ENCODE results near the gene METTL23.
"Not testable (repeated sequence)": the region's sequence is repeated elsewhere in the genome, so short reads cannot be mapped to it uniquely, and the experiment has no call there.

METTL23 gene

DNA sequence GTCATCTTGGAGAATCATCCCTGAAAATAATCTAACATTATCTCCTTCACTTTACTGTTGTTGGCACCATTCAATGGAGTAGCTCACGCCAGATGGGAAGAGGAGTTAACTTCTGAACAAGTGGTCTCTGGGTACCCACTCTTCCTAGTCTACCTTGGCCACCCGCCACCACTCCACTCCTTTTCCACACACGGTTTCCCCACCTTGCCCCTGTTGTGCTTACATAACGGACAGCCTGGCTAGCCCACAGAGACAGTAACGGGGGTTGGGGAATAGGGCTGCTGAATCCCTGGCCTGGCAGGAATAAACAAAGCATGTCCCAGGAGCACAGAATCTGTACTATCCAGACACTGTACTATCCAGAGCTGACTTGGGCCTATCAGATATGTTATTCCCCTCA, 12.3 kb upstream of the METTL23 start:
- FAIRE-seq, result no peak

DNA sequence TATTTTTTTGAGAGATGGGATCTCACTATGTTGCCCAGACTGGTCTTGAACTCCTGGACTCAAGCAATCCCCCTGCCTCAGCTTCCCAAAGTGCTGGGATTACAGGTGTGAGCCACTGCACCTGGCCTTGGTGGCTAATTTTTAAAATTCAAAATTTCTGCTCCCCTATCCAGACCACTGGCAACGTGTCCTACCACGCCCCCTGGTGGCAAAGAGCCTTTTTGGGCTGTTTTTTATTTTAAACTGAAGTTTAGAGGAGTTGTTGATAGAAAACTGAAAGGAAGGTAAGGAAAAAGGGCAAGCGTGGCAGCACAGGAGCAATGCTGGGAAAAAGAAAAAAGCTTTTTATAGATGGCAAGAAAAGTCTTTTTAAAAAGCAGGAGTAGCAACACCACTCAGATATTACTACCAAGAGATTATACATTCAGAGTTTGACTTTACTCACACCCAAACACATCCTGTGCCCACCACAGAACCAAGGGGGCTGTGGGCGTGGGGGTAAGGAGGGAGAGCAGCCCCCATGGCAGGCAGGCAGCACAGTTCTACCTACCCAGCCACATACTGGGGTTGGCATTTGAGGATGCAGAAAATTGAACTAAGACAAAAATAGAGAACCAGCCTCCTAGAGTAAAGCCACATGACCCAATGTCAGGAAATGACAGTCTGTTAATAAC, 11.7 kb upstream of the METTL23 start:
- no peak for FAIRE-seq

DNA sequence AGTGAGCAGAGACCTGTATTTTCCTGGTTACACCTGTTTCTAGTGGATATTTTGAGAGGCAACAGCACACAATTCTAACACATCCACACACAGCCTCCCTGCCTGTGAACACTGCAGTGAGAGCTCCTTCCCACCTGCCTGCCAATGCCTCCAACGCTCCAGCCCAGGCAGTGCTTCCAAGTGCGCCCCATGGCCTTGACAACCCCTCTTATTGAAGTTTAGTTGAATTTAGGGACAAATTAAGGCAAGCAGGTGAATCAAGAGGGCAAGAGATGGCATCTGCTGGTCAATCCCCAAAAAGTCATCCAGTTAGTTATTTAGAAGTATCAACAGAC, 11.2 kb upstream of the METTL23 start:
- FAIRE-seq, result no peak

DNA sequence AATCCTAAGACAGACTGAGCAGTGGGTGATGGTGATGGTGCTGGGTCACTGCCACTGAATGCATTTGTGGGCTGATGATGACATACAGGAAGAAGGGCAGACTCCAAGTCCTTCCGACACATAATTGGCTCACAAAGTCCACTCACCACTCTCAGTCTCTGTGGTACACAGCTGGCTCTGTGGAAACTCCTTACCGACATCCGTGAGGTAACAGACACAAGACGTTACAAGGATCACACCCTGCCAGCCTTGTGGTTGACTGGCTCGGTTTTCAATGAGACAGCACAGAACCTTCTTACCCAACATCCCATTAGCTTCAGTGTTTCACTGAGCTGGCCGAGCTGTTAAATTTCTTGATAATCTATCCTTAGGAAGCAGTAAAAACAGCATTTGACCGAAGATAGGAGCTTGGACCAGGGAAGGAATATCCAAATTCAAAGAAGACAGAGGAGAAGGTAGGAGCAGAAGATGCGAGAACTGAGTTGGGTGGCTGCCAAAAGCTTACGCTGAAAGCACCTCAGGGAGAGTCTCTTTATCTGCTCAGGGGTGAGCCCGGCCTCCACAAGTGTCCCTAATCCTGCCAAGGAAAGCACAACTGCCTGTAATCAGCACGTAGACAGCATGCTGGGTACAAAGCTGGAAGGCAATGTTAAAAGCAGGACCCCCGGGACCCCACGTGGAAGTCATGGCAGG, 10.3 kb upstream of the METTL23 start:
- no peak for FAIRE-seq

DNA sequence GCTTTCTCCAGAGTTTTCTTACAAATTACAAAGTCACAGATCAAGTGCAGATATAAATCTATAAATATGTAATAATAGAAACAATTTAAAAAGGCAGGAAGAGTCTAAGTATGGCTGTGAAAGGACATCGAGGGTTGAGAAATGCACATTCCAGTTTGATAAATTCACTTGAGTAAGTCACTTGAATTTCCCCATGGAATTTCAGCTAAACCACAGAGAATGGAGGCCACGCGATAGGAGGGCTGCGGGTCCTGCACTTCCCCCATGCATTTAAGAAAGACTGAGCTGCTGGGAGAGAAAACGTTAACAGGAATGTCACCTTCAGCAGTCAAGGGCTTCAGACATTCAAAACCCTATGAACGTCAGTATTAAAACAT, 9.8 kb upstream of the METTL23 start:
- FAIRE-seq, result no peak

DNA sequence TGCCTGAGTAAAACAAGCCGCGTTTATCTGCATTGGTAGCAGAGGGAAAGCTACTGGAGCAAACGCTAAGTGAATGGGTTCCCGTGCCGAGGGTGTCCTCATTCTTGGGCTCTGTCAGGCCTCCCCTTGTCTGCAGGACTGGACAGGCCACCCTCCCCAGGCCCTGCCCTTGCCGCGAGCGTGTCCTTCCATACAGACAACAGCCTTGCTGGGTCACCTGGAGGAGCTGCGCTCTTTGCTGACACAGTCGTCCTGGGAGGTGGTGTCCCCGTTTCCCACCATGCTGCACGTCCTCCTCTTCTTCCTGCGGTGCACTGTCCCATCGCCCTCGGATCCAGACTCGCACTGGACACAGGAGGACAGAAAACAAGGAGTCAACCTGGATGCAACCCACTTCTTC, 8.1 kb upstream of the METTL23 start:
- FAIRE-seq, result no peak

DNA sequence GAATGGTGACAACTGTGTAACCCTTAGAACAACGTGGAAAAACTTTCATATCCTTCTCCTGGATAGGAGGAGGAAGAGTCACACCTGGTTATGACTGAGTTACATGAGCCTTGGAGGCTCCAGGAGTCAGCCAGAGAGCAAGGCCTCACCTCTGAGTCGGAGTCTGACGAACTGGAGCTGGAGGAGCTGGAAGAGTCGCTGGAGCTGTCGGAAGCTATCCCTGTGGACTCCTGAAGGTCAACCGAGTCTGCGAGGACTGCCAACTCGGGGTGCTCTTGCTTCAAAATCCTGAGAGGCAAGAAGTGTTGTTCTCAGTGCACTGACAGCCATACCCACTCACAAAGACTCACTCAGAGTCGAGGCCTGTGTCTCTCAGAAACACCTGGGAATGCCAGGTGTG, 6.4 kb upstream of the METTL23 start:
- no peak for FAIRE-seq

DNA sequence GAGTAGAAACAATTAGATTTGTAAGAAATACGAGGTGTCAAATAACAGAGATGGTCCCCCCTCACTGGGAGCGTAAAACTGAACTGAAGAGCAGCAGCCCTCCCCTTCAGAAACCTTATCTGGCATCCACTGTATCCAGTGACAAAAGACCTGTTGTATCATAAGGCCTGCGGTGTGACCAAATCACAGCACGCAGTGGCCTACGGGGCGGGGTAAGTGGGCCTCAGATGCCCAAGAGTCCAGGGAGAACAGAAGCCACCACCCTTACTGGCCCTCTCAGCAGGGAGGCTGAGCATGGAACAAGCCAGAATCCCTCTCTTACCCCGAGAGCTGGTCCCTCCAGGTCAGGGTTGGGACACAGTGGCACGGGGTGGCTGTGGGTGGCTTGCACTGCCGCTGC, 5.7 kb upstream of the METTL23 start:
- FAIRE-seq, result no peak

DNA sequence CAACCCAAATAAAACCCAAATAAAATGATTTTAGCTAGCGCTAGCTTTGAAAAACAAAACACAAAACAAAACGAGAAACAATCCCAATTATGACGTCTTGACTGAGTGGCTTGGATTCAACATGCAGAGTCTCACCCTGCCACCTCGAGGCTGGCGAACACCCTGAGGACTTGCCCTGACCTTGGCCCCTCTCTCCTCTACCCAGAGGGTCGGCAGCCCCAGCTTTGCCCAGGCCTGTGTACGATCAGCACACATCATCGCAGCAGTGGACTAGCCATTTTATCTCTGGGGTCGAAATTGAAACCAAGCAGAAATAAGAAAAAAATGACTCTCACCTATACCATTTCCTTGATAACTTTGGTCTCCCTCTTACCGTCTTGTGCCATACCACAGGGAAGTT, 5.2 kb upstream of the METTL23 start:
- FAIRE-seq, result no peak

DNA sequence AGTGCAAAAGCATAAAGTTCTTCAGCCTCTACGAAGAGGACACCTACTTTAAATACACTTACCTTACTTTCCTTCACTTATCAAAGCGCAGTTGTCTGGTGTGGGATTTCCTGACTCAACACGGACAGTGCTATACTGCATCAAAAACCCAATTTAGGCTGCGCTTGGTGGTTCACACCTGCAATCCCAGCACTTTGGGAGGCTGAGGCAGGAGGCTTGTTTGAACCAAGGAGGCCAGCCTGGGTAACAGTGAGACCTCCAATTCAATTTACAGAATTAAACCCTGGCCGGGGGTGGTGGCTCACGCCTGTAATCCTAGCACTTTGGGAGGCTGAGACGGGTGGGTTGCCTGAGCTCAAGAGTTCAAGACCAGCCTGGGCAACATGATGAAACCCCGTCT, 4.4 kb upstream of the METTL23 start:
- FAIRE-seq, result no peak

DNA sequence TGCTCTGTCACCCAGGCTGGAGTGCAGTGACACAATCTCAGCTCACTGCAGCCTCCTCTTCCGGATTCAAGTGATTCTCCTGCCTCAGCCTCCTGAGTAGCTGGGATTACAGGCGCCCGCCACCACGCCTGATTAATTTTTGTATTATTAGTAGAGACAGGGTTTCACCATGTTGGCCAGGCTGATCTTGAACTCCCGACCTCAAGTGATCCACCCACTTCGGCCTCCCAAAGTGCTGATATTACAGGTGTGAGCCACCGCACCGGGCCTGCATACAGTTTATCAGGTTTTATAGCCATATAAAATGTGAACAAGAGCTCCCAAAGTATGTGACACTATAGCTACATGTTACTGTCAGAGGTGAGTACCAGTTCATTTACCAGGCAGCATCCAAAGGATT, 3.7 kb upstream of the METTL23 start:
- FAIRE-seq, result not testable (repeated sequence)

DNA sequence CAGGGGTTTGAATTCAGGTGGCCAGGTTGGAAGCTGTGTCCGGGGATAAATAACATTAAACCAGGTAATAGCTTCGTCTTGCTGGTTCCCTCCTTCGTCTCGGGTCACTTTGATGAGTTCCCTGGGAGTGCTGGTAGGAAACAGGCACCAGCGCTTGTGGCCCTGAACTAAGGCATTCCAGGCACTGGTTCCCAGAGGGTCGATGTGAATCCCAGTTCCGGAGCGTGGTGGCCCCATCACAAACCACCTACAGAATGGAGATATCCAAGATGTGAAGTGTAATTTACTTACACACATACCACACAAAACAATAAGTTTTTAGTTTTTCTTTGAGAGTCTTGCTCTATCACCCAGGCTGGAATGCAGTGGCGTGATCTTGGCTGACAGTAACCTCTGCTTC, 2.8 kb upstream of the METTL23 start:
- FAIRE-seq, result no peak

DNA sequence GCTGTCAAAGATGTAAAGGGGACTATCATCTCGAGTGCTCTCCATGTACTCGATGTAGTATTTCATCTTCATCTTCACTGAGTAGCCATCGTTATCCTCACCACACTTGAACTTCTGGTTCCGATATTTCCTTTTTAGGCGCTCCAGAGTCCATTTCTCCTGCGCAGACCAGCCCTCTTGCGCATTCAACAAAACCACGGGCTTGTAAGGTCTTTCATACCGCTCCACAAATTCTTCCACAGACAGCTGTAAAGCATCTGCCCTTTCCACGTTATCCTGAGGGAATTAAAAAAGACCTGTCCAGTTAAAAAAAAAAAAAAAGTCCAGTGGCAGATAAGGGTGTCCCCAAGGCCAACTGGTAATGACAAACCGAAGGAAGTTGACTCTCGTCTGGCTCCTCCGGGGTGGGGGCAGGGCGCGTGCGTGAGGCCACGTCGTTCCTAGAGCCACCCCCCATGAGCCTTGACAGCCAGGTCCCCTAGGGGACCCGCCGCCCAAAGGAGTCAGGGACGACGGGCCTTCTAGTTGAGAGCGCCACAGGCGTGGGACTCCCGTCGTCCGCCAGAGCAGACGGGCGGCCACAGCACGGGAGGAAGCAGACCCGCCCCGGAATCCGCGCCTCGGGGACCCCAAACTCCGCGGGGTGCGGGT, 934 bp upstream of the METTL23 start:
- FAIRE-seq, result no peak

DNA sequence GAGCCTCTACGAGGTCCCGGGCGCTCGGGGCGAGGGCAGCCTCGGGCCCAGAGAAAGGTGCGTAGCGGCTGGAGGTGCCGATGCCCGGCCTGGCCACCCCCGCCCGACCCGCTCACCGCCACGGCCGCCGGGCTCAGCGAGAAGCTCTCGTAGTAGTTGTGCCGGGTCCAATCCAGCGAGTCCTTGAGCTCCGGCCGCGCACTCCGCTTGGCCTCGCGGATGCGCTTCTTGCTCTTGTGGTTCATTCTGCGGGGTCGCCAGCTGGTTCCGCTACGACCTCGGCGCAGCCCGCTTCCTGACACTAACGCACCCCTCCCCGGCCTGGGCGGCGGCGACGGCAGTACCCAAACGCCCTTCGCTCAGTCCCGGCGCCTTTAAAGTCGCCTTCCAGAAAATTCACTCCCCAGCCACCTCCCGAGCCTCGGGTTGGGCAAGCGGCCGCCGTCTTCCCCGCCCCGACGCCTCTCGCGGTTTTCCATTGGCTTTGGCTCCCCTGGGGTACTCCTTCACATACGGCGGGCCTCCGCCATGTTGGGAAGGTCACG, 336 bp upstream of the METTL23 start, which contains the start of gene JMJD6:
Gene JMJD6, minus strand, starts transcription at position 376 of the 545 bp plus-strand sequence. Its CDS starts 131 bp downstream, at position 245.
- no peak for FAIRE-seq

DNA sequence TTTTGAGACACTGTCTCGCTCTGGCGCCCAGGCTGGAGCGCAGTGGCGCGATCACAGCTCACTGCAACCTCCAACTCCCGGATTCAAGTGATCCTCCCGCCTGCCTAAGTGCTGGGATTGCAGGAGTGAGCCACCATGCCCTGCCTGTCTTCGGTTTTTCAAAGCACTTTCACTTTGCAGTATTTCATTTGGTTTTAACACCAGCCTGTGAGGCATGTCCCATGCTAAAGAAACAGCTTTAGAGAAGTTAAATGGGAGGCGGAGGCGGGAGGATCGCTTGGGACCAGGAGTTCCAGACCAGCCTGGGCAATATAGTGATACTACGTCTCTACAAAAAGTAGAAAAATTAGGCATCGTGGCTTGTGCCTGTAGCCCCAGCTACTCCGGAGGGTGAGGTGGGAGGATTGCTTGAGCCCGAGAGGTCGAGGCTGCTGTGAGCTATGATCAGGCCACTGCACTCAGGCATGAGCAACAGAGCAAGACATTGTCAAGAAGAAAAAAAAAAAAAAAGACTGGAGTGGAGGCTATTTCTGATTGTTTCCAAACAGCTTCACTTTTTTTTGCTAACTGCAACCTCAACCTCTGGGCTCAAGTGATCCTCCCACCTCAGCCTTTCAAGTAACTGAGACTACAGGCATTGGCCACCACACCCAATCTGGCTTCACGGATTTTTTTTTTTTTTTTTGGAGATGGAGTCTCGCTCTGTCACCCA, 1.3 kb downstream of the METTL23 start:
- no peak for FAIRE-seq

DNA sequence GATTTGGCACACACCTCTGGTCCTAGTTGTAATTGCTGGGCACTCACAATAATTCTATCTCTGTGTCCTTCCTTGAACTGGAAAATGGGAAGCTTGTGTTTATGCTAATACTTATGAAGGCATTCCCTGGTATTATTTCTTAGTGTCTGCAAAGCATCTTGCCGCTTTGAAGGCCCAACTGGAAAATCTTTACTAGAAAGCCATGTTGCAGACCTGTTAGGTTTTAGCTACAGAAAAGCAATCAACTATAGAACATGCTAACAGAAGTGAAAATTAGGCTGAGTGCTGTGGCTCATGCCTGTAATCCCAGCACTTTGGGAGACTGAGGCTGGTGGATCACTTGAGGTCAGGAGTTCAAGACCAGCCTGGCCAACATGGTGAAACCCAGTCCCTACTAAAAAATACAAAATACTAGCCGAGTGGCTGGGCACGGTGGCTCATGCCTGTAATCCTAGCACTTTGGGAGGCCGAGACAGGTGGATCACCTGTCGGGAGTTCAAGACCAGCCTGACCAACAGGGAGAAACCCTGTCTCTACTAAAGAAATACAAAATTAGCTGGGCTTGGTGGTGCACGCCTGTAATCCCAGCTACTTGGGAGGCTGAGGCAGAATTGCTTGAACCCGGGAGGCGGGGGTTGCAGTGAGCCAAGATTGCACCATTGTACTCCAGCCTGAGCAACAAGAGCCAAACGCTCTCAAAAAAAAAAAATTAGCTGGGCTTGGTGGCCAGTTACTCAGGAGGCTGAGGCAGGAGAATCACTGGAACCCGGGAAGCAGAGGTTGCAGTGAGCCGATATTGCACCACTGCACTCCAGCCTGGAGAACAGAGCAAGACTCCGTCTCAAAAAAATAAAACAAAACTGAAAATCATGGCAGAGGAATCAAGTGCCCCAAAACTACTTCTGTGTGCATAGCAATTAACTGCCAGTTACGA, 5.4 kb downstream of the METTL23 start:
- FAIRE-seq, result not testable (repeated sequence)

DNA sequence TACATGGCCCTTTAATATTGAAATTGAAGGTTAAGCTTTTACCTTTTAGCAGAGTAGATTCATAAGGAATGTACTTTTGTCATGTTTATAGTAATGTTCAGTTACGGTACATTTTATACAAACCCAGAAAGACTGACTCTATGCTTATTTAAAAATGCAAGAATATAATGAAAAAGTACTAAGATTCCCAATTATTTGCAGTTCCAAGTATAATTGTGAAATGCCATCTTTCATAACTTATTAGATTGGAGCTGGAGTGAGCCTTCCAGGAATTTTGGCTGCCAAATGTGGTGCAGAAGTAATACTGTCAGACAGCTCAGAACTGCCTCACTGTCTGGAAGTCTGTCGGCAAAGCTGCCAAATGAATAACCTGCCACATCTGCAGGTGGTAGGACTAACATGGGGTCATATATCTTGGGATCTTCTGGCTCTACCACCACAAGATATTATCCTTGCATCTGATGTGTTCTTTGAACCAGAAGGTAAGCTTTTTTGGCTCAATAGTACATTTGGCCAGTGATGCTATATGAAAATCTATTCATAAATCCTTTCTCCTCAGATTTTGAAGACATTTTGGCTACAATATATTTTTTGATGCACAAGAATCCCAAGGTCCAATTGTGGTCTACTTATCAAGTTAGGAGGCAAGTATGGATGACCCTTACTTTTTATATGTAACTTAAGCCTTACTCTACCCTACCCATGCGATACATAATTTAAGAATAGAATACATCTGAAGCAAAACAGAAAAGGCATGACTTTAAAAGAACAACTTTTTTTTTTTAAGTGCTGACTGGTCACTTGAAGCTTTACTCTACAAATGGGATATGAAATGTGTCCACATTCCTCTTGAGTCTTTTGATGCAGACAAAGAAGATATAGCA, 6.3 kb downstream of the METTL23 start:
- no peak for FAIRE-seq

DNA sequence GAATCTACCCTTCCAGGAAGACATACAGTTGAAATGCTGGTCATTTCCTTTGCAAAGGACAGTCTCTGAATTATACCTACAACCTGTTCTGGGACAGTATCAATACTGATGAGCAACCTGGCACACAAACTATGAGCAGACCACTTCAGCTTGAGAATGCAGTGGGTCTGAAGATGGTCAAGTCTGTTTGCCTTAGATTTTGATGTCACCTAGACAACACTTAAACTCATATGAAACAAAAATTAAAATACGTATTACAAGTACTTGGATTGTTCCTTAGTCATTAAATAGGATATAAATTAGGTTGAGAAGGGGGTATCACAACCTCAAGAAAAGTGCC, 6.9 kb downstream of the METTL23 start:
- FAIRE-seq, result no peak

DNA sequence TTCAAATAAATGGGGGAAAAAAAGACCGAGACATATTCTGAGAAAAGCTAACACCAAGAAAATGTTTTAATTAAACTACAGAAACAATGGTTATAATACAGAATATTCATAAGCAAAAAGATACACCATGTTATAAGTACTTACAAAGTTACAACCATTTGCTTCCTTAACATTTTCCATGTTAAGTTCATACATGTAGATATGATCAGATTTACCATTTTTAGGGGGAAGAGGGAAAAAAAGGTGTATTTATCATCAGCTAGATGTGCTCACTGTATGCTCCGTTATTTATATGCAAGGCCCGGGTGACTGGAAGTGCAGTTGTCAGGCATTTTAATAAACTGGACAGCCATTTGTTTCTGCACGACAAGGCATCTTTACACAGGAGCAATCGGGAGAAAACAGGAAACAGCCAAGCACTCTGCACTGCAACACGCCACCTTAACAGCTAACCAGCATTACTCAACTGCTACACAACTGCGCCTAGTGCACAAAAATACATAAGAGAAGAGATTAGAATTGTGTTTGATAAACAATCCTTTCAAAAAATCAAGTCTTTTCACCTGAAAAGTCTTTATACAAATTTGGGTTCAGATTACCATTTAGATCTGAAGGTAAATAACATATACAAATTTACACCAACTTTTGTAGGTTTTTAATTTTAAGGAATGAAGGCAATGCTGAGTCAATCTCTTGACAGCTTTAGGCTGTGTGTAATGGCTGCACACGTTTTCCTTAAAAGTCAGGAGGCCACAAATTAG, 7.6 kb downstream of the METTL23 start:
- no peak for FAIRE-seq

DNA sequence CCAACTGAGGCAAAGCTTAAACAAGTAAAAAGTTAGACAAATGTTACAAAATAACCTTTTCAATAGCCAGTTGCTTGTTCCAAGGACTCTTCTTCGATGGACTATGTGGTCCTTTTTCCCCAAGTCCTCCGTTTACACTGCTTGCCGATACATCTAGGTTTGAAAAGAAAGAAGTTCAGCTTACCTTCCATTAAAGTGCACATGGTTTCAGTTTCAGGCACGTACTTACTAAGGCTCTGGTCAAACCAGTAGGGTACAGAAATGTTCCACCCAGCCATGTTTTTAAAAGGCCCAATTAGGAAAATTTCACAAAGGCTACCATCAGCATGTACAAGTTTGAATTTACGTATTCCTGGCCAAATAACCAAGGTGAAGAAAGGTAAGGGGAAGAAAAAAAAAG, 8.4 kb downstream of the METTL23 start:
- FAIRE-seq, result peak; percentile 37

Measured in A204.1 (cell line).